Left ventricle myocardium superior (tissue), 1 donor: Measurements from ENCODE around the gene ORC5. TPM values are rescaled to one million over a fixed set of nuclear protein-coding genes. Genes with fewer than 3 reads are reported as not detected.
A peak's percentile ranks its signal among the peaks of the same experiment; 100 is the strongest.
"Not testable (repeated sequence)": the region's sequence is repeated elsewhere in the genome, so short reads cannot be mapped to it uniquely, and the experiment has no call there.

Source experiments
- ATAC-seq: fragments of 200-7000 bp; cut with Tn5 transposase; one replicate; pipeline ENCODE4 v1.9.1; 2020; ENCODE audit warnings: mild to moderate bottlenecking, moderate library complexity
- DNase-seq: peaks from one replicate; pipeline ENCODE4 v3.0.0-alpha.2; 2020
- intact Hi-C: fragments of 100-400 bp; cut with micrococcal nuclease; formaldehyde crosslinking; loops from one replicate; pipeline ENCODE4 v1.11.0; 2022
- total RNA-seq: library from RNA; stranded (reverse); fragmentation: NEBNext Ultra II Directional; extraction: Animal tissue kit (Norgen Biotek cat#: 25700); gene quantifications from one replicate; pipeline ENCODE4 v1.2.1, GENCODE V29; 2021
- donor health status: DM: no; HTN: yes; CAD: no; lungs with severe emphysema.

The ORC5 gene
- total RNA-seq, 1 donor from 2014 or later, result 7.7 TPM

GRCh38 chr7:104198673-104199278, 9.0 kb downstream of the ORC5 start:
- ATAC-seq, result no peak
- no peak for DNase-seq
- intact Hi-C loops, result no loop called here

GRCh38 chr7:104196161-104196560, 11.7 kb downstream of the ORC5 start:
- intact Hi-C loops, result no loop called here
- ATAC-seq (no peak), DNase-seq (no peak)

GRCh38 chr7:104192434-104192833, 15.4 kb downstream of the ORC5 start:
- DNase-seq, result no peak
- no peak for ATAC-seq
- intact Hi-C loops, result no loop called here

- no peak for ATAC-seq
- DNase-seq, result no peak
- intact Hi-C loops, result no loop called here
Measured at GRCh38 chr7:104185346-104185745, 22.5 kb downstream of the ORC5 start.

- intact Hi-C loops, result no loop called here
Measured at GRCh38 chr7:104179178-104179577, 28.6 kb downstream of the ORC5 start.

GRCh38 chr7:104177565-104178083, 30.2 kb downstream of the ORC5 start:
- intact Hi-C loops, DNase-seq, ATAC-seq: not testable (repeated sequence)

More at GRCh38 chr7:104179178-104179577, 28.6 kb downstream of the ORC5 start:
- no peak for ATAC-seq
- DNase-seq, result no peak

- no peak for DNase-seq
- intact Hi-C loops, result no loop called here
- ATAC-seq, result no peak
Measured at GRCh38 chr7:104176332-104176731, 31.5 kb downstream of the ORC5 start.

GRCh38 chr7:104175361-104175984, 32.3 kb downstream of the ORC5 start:
- ATAC-seq (no peak), DNase-seq (no peak)
- intact Hi-C loops, result no loop called here

GRCh38 chr7:104174798-104175197, 33.0 kb downstream of the ORC5 start:
- intact Hi-C loops, result no loop called here
- DNase-seq (no peak), ATAC-seq (no peak)

GRCh38 chr7:104162081-104162480, 45.7 kb downstream of the ORC5 start:
- intact Hi-C loops, result no loop called here
- peak; percentile 41 for ATAC-seq
- no peak for DNase-seq

- intact Hi-C loops, result no loop called here
- DNase-seq (no peak), ATAC-seq (peak; percentile 48)
Measured at GRCh38 chr7:104161244-104161643, 46.6 kb downstream of the ORC5 start.

- intact Hi-C loops, result no loop called here
- DNase-seq (no peak), ATAC-seq (no peak)
Measured at GRCh38 chr7:104160375-104160774, 47.4 kb downstream of the ORC5 start.

- DNase-seq, result no peak
- no peak for ATAC-seq
- intact Hi-C loops, result loop anchor here (10.0 kb wide), 1 partner anchor 582 kb away; no protein-coding TSS in a partner anchor
Measured at GRCh38 chr7:104156842-104157277, 51.0 kb downstream of the ORC5 start.

- intact Hi-C loops, result loop anchor here (10.0 kb wide), 1 partner anchor 578 kb away; no protein-coding TSS in a partner anchor
- no peak for ATAC-seq
- no peak for DNase-seq
Measured at GRCh38 chr7:104153287-104153686, 54.5 kb downstream of the ORC5 start.

GRCh38 chr7:104152468-104152867, 55.3 kb downstream of the ORC5 start:
- ATAC-seq (no peak), DNase-seq (no peak)
- intact Hi-C loops, result loop anchor here (10.0 kb wide), 1 partner anchor 578 kb away; no protein-coding TSS in a partner anchor

GRCh38 chr7:104150470-104150869, 57.3 kb downstream of the ORC5 start:
- DNase-seq, result no peak
- intact Hi-C loops, result loop anchor here (10.0 kb wide), 1 partner anchor 576 kb away; no protein-coding TSS in a partner anchor
- no peak for ATAC-seq

- intact Hi-C loops, result loop anchor here (10.0 kb wide), 1 partner anchor 575 kb away; no protein-coding TSS in a partner anchor
- no peak for ATAC-seq
- DNase-seq, result no peak
Measured at GRCh38 chr7:104149822-104150221, 58.0 kb downstream of the ORC5 start.

- intact Hi-C loops, result no loop called here
- ATAC-seq (no peak), DNase-seq (no peak)
Measured at GRCh38 chr7:104142147-104142546, 65.7 kb downstream of the ORC5 start.

- ATAC-seq (no peak), DNase-seq (no peak)
- intact Hi-C loops, result no loop called here
Measured at GRCh38 chr7:104137971-104138370, 69.8 kb downstream of the ORC5 start.

GRCh38 chr7:104137511-104137910, 70.3 kb downstream of the ORC5 start:
- intact Hi-C loops, result no loop called here
- no peak for ATAC-seq
- no peak for DNase-seq

GRCh38 chr7:104136981-104137380, 70.8 kb downstream of the ORC5 start:
- intact Hi-C loops, result no loop called here
- DNase-seq (no peak), ATAC-seq (no peak)
